GM18508 (cell line): ENCODE results near the gene TMEM109.
A peak's percentile ranks its signal among the peaks of the same experiment; 100 is the strongest.

ENCODE experiments used
- ATAC-seq: cut with Tn5 transposase; IDR thresholded peaks from one replicate; pipeline ENCODE4 v1.9.1; 2021; ENCODE audit warnings: moderate number of reproducible peaks; ENCODE audit not compliant: insufficient read depth, unreplicated experiment

The TMEM109 gene

GRCh38 chr11:60878245-60879101 is 35.5 kb upstream of the TMEM109 start:
- no peak for ATAC-seq

GRCh38 chr11:60879104-60879503 is 34.9 kb upstream of the TMEM109 start:
- no peak for ATAC-seq

GRCh38 chr11:60879971-60880588 is 33.9 kb upstream of the TMEM109 start:
- ATAC-seq: no peak

- no peak for ATAC-seq
These were observed 33.2 kb upstream of the TMEM109 start for GRCh38 chr11:60880643-60881282.

- ATAC-seq: no peak
These were observed 26.4 kb upstream of the TMEM109 start for GRCh38 chr11:60887556-60887955.

GRCh38 chr11:60889869-60890311 is 24.1 kb upstream of the TMEM109 start:
- ATAC-seq: no peak

GRCh38 chr11:60890696-60891095 is 23.3 kb upstream of the TMEM109 start:
- no peak for ATAC-seq

- no peak for ATAC-seq
These were observed 22.7 kb upstream of the TMEM109 start for GRCh38 chr11:60891103-60891741.

GRCh38 chr11:60895687-60896086 is 18.3 kb upstream of the TMEM109 start:
- no peak for ATAC-seq

- no peak for ATAC-seq
These were observed 16.5 kb upstream of the TMEM109 start for GRCh38 chr11:60897496-60897895.

- ATAC-seq: no peak
These were observed 14.7 kb upstream of the TMEM109 start for GRCh38 chr11:60899046-60899936.

- no peak for ATAC-seq
These were observed 14.0 kb upstream of the TMEM109 start for GRCh38 chr11:60899977-60900376.

GRCh38 chr11:60900673-60901404 is 13.1 kb upstream of the TMEM109 start:
- no peak for ATAC-seq

- ATAC-seq: no peak
These were observed 11.3 kb upstream of the TMEM109 start for GRCh38 chr11:60902625-60903024.

- ATAC-seq: no peak
These were observed 8.9 kb upstream of the TMEM109 start for GRCh38 chr11:60905047-60905446.

GRCh38 chr11:60905551-60906113 is 8.3 kb upstream of the TMEM109 start:
- ATAC-seq: no peak

GRCh38 chr11:60906132-60906972 is 7.6 kb upstream of the TMEM109 start, which contains the start of gene PRPF19:
Gene PRPF19 (minus strand): TSS chr11:60906585. CDS start chr11:60906382, 203 bp downstream.
- peak; percentile 49 for ATAC-seq

GRCh38 chr11:60908803-60909202 is 5.2 kb upstream of the TMEM109 start:
- no peak for ATAC-seq
